Transverse colon (tissue), 4 donors: ENCODE results near the gene HUNK.

Experiments
- POLR2A ChIP-seq: fragments of 450-650 bp; IDR thresholded peaks from one replicate; pipeline ENCODE4 v1.6.1; 2016; ENCODE audit warnings: antibody characterized with exemption, mild to moderate bottlenecking, moderate library complexity
- POLR2AphosphoS5 ChIP-seq, 3 donors: sonication (generic); formaldehyde crosslinking; IDR thresholded peaks; one replicate each; pipeline ENCODE4 v1.6.1; 2016; ENCODE audit warnings: antibody characterized with exemption in 3 of 3
- TF ChIP-seq, protein P1 (sequence below), 5 experiments: fragments of 200-600 bp in 3 of 5; fragments of 450-650 bp in 2 of 5; sonication (generic) in 3 of 5; IDR thresholded peaks; 1 replicate in 2 of 5; 2 replicates in 3 of 5; pipeline ENCODE4 v1.5.1; 2016 to 2017; ENCODE audit warnings: antibody characterized with exemption in 5 of 5, inconsistent platforms in 3 of 5, mild to moderate bottlenecking in 2 of 5, moderate library complexity in 1 of 5

DNA sequence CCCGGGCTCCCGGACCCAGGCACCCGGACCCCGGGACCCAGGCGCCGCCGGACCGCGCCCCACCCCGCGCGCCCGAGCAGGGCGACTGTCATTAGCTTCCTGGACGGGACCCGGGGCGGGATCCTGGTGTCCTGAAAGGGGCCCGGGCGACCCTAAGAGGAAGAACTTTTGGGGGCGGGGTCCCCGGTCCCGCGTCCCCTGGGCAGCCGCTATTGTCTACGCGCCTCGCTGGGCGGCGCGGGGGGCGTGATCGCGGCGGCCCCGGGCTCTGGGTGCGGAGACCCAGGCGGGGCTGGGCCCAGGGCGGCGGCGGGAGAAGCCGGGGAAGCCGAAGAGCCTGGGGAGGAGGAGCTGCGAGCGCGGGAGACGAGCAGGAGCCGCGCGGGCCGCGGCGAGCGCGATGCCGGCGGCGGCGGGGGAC lies 465 bp downstream of the HUNK start:
- TF ChIP-seq POLR2A (no peak), POLR2AphosphoS5 (IDR thresholded peaks at IDR 0.05) (no peak)
- TF ChIP-seq, protein P1, sequence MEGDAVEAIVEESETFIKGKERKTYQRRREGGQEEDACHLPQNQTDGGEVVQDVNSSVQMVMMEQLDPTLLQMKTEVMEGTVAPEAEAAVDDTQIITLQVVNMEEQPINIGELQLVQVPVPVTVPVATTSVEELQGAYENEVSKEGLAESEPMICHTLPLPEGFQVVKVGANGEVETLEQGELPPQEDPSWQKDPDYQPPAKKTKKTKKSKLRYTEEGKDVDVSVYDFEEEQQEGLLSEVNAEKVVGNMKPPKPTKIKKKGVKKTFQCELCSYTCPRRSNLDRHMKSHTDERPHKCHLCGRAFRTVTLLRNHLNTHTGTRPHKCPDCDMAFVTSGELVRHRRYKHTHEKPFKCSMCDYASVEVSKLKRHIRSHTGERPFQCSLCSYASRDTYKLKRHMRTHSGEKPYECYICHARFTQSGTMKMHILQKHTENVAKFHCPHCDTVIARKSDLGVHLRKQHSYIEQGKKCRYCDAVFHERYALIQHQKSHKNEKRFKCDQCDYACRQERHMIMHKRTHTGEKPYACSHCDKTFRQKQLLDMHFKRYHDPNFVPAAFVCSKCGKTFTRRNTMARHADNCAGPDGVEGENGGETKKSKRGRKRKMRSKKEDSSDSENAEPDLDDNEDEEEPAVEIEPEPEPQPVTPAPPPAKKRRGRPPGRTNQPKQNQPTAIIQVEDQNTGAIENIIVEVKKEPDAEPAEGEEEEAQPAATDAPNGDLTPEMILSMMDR (IDR thresholded peaks at IDR 0.05): no peak
